ENCODE measurements around the gene KREMEN2.

Gene KREMEN2

DNA sequence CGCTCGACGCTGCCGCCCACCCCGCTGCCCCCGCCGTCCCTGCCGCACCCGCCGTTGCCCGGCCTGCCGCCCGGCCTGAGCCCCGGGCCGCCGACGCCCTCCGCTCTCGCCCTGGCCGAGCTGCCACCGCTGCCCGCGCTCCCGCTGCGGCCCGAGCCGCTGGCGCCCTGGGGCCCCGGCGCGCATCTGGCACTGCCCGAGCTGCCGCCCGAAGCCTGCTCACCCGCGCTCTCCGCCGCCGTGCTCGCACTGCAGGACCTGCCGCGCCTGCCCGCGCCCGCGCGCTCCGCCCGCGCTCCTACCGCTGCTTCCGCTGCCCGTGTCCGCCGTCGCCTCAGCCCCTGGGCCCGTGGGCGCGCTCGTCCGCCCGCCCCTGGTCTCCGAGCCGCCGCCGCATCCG is 40.2 kb downstream of the KREMEN2 start:
- peak; percentile 78 for DNase-seq (ENCODE audit: low spot score)

DNA sequence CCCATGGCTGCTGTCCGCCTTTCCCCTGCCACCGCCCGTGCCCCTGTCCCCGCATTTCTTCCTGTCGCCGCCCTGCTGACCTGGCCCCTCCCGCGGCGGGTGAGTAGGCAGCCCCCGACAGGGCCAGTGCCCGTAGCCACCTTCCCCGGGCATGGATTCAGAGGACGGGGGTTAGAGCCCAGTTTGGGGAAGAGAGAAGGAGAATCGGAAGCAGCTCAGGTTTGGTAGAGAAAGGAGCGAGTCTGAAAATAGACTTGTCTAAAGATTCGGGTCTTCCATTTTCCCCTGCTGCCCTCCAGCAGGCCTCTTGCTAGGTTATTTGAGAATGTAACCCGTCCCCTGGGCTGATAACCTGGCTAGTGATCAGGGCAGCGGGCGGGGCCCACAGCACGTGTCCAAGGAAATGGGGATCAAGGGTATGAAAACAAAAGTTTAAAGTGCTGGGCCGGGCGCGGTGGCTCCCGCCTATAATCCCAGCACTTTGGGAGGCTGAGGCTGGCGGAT is 40.8 kb downstream of the KREMEN2 start:
- DNase-seq (ENCODE audit: low spot score) = no peak

DNA sequence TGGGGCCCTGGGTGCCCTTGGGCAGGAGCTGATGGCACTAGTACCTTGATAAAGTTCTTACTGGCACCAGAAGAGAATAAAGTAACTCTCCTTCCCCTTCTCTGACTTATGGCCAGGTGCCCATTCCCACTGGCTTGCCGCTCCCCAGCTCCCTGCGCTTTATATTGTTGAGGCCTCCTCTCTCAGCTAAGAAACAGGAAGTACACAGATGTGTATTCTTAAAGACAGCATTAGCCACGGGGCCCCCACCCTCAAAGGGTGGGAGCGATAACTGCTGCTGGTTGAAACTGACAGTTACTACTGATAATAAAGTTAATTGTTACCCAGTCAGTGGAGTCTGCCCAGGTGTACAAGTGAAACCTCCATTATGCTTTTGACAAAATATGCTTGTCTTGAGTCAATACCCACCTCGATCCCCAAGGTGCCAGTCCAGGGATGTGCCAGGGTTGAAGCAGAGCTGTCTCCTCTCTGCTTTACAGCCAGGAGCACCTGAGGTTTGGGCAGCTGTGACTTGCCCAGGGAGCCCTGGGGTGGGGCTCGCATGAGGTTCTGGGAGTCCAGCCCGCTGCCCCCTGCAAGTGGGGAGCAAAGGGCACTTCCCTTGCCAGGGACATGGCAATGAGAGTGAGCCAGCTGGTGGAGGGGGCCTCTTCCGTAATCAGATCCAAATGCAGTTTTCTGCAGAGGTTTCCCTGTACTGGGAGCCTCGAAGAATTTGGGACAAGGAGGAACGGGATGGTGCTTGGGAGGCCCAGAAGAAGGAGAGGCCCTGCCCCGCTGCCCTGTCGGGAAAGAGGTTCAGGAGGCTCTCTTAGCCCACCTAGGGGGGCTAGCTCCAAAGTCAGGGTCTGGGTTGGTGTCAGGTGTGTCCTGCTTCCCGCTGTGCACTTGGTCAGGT is 43.2 kb downstream of the KREMEN2 start:
- no peak for DNase-seq (ENCODE audit: low spot score)

DNA sequence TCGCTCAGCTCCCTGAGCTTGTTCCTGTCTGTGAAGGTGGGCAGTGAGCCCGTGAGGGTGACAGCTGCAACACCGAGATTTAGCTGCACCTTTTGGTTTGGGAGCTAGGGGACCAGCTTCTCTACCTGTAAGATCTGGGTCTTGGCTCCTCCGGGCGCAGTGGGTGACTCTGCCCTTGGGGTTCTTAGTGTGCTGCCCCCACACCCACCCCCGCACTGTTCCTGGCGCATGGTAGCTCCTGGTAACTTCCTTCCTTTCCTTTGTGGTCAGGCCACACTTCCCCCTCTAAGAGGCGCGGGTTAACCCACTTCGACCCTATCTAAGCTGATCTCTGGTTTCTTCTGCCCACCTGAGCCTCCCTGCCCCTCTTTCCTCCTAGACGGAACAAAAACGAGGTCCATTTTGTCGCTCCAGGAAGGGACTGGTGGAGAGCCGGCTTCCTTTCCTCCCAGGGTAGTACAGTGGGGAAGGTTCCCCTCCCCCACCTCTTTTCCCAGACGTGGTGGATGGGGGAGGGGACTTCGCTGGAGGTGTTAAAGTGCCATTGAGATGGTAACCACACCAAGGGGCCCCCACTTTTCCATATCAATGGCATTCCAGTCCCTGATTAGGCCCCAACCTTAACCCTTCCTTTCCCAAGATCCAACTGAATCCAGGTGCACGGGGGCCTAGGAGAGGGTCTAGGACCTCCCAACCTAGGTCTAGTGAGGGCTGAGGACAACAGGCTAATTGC is 44.0 kb downstream of the KREMEN2 start:
- DNase-seq (ENCODE audit: low spot score) = no peak

DNA sequence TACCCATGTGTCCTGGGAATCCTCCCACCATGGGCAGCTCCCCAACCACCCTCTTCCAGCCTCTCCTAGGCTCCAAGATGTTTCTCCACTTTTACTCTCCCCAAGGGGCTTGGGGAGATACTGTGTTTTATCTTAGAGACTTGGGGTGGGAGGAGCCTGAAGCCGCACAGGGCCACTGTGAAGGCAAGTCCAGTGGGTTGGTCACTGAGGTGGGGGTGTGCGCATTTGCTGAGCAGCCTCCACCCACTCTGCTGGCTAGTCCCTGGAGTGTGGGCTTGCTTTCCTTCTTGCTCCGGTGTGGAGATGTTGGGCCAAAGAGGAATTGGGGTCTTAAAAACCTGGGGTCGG is 44.6 kb downstream of the KREMEN2 start:
- DNase-seq (ENCODE audit: low spot score) = no peak

GRCh38 chr16:3009568-3010390 is 45.7 kb downstream of the KREMEN2 start:
- no peak for DNase-seq (ENCODE audit: low spot score)

DNA sequence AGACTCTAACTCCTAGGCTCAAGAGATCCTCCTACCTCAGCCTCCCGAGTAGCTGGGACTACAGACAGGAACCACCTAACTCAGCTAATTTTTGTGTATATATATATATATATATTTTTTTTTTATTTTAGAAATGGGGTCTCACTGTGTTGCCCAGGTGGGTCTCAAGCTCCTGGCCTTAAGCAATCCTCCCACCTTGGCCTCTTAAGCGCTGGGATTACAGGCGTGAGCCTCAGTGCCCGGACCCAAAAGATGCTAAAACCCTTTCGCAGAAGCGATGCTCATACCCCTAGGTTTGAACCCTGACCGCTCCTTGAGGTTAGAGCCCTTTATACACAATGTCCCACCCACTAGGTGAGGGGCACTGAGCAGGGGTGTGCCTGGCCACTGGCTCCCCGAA is 46.4 kb downstream of the KREMEN2 start:
- DNase-seq (ENCODE audit: low spot score) = no peak

GRCh38 chr16:3012246-3012645 is 48.2 kb downstream of the KREMEN2 start:
- DNase-seq (ENCODE audit: low spot score) = no peak

- no peak for DNase-seq (ENCODE audit: low spot score)
These were observed 48.8 kb downstream of the KREMEN2 start, which contains the start of gene CLDN9 for GRCh38 chr16:3012828-3013420. Gene CLDN9, plus strand, starts transcription at chr16:3012923. Its CDS starts 440 bp downstream, at chr16:3013363.

DNA sequence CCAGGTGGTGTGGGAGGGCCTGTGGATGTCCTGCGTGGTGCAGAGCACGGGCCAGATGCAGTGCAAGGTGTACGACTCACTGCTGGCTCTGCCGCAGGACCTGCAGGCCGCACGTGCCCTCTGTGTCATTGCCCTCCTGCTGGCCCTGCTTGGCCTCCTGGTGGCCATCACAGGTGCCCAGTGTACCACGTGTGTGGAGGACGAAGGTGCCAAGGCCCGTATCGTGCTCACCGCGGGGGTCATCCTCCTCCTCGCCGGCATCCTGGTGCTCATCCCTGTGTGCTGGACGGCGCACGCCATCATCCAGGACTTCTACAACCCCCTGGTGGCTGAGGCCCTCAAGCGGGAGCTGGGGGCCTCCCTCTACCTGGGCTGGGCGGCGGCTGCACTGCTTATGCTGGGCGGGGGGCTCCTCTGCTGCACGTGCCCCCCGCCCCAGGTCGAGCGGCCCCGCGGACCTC is 49.4 kb downstream of the KREMEN2 start:
- no peak for DNase-seq (ENCODE audit: low spot score)

DNA sequence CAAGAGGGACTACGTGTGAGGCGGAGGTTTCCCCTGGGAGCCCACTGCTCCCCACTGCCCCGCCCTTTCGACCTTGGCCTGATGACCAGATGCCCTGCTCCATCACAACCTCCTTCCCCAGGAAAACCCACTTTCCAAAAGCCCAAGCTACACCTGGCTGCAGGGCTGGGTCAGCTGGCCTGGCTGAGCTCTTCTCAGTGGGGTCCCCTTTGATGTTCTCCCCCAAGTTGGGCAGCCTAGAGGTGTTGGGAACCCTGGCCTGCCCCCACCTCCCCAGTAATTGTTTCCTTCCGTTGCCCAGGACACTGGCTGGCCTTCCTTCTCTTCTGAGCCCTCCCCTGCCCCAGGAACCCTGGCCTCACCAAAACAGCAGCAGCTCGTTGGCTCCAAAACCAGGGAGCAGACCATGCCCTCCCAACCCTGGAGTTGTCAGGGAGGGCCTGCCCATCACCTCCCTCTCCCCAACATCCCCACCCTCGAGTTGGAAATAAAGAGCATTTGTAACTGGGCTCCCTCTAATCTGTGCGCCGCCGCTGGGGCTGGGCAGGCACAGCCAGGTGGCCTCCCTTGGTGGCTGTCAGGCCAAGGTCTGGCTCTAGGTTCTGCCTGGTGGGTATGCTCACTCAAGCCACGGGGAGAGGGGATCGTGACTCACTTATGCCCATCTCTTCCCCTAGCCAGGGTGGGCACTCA is 50.1 kb downstream of the KREMEN2 start:
- DNase-seq (ENCODE audit: low spot score) = no peak

GRCh38 chr16:3014971-3015370 is 50.9 kb downstream of the KREMEN2 start:
- DNase-seq (ENCODE audit: low spot score) = no peak

DNA sequence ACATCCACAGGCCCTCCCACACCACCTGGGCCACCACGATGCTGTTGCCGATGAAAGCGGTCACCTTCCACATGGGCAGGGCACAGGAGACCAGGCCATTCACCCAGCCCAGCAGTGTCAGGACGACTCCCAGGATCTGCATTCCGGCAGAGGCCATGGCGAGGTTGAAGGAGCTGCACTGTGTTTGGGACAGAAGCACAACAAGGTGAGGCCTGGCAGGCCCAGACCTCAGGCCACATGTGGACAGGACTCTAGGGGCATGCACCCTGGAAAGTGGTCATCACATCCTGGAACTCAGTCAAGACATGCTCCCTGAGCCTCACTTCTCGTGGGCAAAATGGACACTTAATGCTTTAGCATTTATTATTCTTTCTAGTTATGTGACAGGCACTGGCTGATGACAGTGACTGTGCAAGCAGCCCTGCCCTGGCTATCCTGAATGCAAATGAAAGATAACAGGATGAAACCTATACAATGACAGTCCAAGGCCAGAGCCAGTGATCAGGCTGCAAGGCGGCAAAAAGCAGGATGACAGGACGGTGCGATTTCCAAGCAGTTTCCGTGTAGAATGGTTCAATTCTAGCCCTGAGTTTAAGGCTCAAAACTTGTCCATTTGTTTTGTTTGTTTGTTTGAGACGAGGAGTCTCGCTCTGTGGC is 51.9 kb downstream of the KREMEN2 start:
- DNase-seq (ENCODE audit: low spot score) = no peak

- no peak for DNase-seq (ENCODE audit: low spot score)
These were observed 53.3 kb downstream of the KREMEN2 start for GRCh38 chr16:3017344-3017743.

Measured in D341Med (cell line).